Measurements from ENCODE around the gene TTC21A.

DNA sequence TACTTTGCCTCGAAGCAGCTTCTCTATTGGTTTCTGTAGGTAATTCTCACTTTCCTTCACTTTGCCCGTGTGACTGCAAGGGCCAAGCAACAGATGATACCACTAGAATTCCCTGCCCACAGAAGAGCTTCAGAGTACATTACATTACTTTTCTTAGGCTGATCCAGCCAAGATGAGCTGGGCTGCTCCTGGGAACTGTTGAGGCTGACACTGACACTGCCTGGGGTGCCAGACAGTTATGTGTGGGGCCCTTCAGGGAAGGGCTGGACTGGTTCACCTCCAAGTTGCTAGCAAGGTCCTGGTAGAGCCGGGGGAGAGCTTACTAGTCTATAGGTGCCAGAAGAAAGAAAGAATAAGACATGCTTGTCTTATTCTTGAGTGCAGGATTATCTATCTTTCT lies 19.0 kb upstream of the TTC21A start:
- TF ChIP-seq, protein P1, sequence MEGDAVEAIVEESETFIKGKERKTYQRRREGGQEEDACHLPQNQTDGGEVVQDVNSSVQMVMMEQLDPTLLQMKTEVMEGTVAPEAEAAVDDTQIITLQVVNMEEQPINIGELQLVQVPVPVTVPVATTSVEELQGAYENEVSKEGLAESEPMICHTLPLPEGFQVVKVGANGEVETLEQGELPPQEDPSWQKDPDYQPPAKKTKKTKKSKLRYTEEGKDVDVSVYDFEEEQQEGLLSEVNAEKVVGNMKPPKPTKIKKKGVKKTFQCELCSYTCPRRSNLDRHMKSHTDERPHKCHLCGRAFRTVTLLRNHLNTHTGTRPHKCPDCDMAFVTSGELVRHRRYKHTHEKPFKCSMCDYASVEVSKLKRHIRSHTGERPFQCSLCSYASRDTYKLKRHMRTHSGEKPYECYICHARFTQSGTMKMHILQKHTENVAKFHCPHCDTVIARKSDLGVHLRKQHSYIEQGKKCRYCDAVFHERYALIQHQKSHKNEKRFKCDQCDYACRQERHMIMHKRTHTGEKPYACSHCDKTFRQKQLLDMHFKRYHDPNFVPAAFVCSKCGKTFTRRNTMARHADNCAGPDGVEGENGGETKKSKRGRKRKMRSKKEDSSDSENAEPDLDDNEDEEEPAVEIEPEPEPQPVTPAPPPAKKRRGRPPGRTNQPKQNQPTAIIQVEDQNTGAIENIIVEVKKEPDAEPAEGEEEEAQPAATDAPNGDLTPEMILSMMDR (conservative IDR thresholded peaks at IDR 0.05; ENCODE audit: low read depth in 2 of 2): no peak
- no peak for TF ChIP-seq EZH2 (IDR thresholded peaks at IDR 0.05; ENCODE audit: low read depth, unreplicated experiment)
- no peak for TF ChIP-seq POLR2AphosphoS5 (IDR thresholded peaks at IDR 0.05; ENCODE audit: low read depth)
- TF ChIP-seq ZNF114 (CRISPR knock-in tag; IDR thresholded peaks at IDR 0.05): no peak
- no peak for TF ChIP-seq EZH2phosphoT487 (IDR thresholded peaks at IDR 0.05; ENCODE audit: unreplicated experiment)
- TF ChIP-seq ZNF331 (CRISPR knock-in tag; IDR thresholded peaks at IDR 0.05; ENCODE audit: low read depth): no peak

Data from GM23338 (cell line).